ENCODE results near the gene METTL14.
"Not testable (repeated sequence)": the region's sequence is repeated elsewhere in the genome, so short reads cannot be mapped to it uniquely, and the experiment has no call there.

The METTL14 gene

DNA sequence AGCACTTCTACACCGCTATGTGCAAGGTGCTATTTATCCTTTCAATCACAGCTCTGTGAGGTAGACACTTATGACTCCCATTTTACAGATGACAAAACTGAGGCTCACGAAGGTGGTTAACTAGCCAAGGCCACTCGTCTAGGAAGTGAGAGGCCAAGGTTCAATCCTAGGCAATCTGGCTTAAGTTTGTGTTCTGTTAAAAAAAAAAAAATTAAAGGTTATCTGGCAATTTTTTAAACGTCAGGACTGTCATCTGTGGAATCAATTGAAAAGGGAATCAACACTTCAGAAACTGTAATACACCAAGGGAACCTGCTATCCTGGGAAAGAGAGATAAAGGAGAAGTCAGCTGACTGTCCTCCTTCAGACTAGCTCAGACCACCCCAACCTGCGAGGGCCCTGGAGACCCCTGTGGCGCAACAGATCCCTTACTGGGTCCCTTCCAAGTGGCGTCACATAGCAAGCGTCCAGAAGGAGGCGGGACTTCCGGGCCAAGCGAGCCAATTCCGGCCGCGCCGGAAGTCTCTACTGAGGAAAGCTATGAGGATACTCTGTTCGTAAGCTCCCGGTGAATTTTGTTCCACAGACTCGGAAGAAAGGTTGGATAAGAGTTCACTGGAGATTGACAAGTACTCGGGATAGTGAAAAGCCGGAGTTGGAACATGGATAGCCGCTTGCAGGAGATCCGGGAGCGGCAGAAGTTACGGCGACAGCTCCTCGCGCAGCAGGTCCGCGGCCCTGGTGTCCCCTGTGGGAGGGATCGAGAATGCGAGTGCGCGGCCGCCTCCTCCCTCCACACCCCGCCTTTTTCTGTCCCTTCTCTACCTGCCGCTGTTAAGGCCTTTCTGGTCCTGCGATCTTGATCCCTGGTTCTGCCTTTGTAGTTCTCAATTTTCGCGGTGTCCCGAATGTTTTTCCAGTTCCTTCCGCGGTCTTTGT is at the start of gene METTL14:
METTL14 (plus strand) TSS at position 520 of the 939 bp plus-strand sequence; CDS start at position 663, 143 bp downstream.
- Histone ChIP-seq H3K4me3 (ENCODE audit: low read length) (peak within 1 kb of the TSS; percentile 97), H3K27me3 (ENCODE audit: control insufficient read depth, insufficient read depth, low read length) (no peaks in the 10 kb centered on the region), H3K9ac (ENCODE audit: low read length) (peak within 1 kb of the TSS; percentile 89), H3K4me1 (ENCODE audit: control insufficient read depth, insufficient read depth, low read length) (peaks cover 8% of the 10 kb centered on the region), H3K27ac (ENCODE audit: low read depth, low read length) (peak within 1 kb of the TSS; percentile 93), H3K36me3 (ENCODE audit: control insufficient read depth, insufficient read depth, low read length) (peaks cover 8% of the 10 kb centered on the region)

DNA sequence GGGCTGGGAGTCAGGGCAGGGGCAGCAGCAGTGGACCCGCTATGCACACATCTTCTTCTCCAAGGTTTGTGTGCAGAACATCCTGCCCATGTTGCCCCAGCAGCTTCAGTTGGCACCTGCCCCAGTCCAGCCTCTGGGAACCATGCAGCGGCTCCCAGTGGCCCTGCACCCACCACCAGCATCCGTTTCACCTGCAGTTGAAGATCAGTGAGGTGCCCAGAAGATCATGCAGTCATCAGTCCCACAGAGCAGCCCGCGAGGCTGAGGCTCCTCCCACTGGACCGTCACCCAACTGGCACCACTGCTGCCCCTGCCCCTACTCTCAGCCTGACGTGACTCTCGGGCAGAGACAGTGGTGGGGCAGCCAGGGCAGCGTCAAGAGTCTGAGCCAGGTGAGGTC is 49.1 kb upstream of the METTL14 start:
- not testable (repeated sequence) for H3K4me3 ChIP-seq (ENCODE audit: low read length); H3K27ac ChIP-seq (ENCODE audit: low read depth, low read length); H3K9ac ChIP-seq (ENCODE audit: low read length); H3K27me3 ChIP-seq (ENCODE audit: control insufficient read depth, insufficient read depth, low read length); H3K4me1 ChIP-seq (ENCODE audit: control insufficient read depth, insufficient read depth, low read length); H3K36me3 ChIP-seq (ENCODE audit: control insufficient read depth, insufficient read depth, low read length)

DNA sequence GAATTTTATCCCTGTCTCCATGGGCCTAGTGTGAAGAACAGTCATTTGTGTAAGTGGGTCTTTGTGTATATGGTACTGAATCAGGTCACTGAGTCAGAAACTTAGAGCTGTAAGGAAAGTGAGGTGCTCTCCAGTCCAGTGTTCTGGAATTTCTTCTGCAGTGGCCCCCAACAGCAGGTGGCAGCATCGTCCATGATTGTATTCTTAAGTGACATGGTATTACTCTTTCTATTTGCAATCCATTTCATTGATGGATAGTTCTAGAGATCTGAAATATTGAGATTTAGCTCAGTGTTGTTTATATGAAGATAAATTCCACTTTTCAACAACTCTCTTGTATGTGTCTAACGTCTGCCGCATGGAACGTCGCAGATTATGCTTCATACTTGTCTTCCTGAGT is 20.5 kb upstream of the METTL14 start:
- H3K36me3 ChIP-seq (ENCODE audit: control insufficient read depth, insufficient read depth, low read length); H3K4me3 ChIP-seq (ENCODE audit: low read length); H3K27me3 ChIP-seq (ENCODE audit: control insufficient read depth, insufficient read depth, low read length); H3K9ac ChIP-seq (ENCODE audit: low read length); H3K27ac ChIP-seq (ENCODE audit: low read depth, low read length); H3K4me1 ChIP-seq (ENCODE audit: control insufficient read depth, insufficient read depth, low read length): not testable (repeated sequence)

DNA sequence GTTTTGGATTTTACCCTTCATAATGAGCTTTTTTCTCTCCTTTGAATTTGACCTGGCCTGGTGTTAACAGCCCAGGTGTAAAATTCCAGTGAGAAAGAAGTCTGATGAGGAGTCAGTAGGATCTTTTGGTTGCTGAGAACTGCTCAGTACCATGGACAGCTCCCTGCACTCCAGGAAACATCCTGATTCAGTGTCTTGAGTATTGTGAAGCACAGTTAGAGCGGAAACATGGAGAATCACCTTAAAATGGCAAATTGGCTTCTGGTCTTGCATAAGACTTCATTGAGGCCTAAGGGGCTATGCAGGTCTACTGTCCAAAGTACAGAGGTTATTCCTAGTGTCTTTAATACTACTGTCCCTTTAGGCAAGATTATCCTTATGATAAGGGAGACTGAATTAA is 16.0 kb upstream of the METTL14 start:
- not testable (repeated sequence) for H3K27ac ChIP-seq (ENCODE audit: low read depth, low read length); H3K4me1 ChIP-seq (ENCODE audit: control insufficient read depth, insufficient read depth, low read length); H3K36me3 ChIP-seq (ENCODE audit: control insufficient read depth, insufficient read depth, low read length); H3K9ac ChIP-seq (ENCODE audit: low read length); H3K4me3 ChIP-seq (ENCODE audit: low read length); H3K27me3 ChIP-seq (ENCODE audit: control insufficient read depth, insufficient read depth, low read length)

DNA sequence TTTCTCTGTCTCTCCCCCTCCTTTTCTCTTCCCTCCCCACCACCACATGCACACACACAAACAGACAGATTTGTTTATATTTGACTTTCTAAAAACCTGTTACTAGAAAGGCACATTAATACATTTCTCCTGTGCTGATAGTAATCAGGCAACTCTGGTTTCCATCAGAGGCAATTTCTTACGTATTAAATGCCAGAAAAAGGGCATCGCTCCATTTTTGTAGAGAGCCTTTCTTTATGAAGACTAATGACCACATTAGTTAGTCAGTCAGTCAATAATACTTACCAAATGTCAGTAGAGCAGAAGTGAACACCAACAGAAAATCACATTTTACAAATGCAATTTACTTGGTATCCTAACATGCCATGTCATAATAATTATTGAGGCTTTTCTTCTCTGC is 14.2 kb upstream of the METTL14 start:
- H3K9ac ChIP-seq (ENCODE audit: low read length); H3K4me1 ChIP-seq (ENCODE audit: control insufficient read depth, insufficient read depth, low read length); H3K27ac ChIP-seq (ENCODE audit: low read depth, low read length); H3K27me3 ChIP-seq (ENCODE audit: control insufficient read depth, insufficient read depth, low read length); H3K36me3 ChIP-seq (ENCODE audit: control insufficient read depth, insufficient read depth, low read length); H3K4me3 ChIP-seq (ENCODE audit: low read length): not testable (repeated sequence)

DNA sequence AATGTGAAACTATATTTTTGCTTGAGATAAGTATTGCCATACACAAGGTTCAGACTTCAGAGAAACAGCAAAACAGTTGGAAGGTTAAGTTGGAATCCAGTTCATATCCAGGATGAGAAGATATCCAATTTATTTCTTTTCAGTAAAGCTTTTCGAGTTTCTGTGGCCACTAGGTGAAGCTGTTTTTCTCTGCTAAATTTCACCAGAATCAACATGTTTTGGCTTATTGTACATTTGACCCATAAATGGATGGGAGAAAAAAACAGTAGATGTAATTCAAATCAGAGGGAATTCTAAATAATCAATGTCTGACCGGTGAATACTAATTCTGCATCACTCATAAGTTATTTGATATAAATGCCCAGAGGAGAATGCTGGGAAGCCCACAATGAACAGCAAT is 9.1 kb upstream of the METTL14 start:
- no peak overlapping the region for H3K27ac ChIP-seq (ENCODE audit: low read depth, low read length)
- no peaks in the 10 kb centered on the region for H3K36me3 ChIP-seq (ENCODE audit: control insufficient read depth, insufficient read depth, low read length)
- H3K27me3 ChIP-seq (ENCODE audit: control insufficient read depth, insufficient read depth, low read length): no peaks in the 10 kb centered on the region
- no peak overlapping the region for H3K9ac ChIP-seq (ENCODE audit: low read length)
- no peaks in the 10 kb centered on the region for H3K4me1 ChIP-seq (ENCODE audit: control insufficient read depth, insufficient read depth, low read length)
- H3K4me3 ChIP-seq (ENCODE audit: low read length): no peak overlapping the region

DNA sequence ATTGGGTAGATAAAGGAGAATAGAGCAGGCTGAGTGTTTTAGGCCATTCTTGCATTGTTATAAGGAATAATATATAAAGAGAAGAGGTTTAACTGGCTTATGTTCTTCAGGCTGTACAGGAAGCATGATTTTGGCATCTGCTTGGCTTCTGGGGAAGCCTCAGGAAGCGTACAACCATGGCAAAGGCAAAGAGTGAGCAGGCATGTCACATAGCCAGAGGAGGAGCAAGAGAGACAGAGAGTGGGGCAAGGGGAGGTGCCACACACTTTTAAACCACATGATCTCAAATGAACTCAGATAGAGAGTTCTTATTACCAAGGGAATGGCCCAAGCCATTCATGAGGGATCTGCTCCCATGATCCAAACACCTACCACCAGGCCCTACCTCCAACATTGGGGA is 4.4 kb upstream of the METTL14 start:
- H3K4me1 ChIP-seq (ENCODE audit: control insufficient read depth, insufficient read depth, low read length): no peaks in the 10 kb centered on the region
- no peak overlapping the region for H3K9ac ChIP-seq (ENCODE audit: low read length)
- peaks cover 2% of the 10 kb centered on the region for H3K36me3 ChIP-seq (ENCODE audit: control insufficient read depth, insufficient read depth, low read length)
- no peak overlapping the region for H3K4me3 ChIP-seq (ENCODE audit: low read length)
- H3K27ac ChIP-seq (ENCODE audit: low read depth, low read length): no peak overlapping the region
- no peaks in the 10 kb centered on the region for H3K27me3 ChIP-seq (ENCODE audit: control insufficient read depth, insufficient read depth, low read length)

DNA sequence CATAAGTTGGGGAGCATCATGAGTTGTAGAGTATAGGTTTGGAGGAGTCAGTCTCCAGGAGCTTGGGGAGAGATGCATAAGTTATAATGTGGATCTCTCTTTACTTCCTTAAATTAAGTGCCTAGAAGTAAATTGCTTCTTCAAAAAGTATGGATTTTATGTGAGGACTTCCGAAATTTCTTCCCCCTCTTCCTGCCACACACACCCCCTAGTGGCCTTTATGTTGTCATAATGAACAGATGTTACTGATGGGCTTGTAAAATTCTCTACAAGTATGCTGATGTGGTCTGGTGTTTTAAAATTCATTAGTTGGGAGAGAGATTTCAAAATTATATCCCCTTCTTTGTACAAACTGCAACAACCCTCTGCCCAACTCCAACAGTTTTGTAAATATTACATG is 2.3 kb upstream of the METTL14 start:
- Histone ChIP-seq H3K27ac (ENCODE audit: low read depth, low read length) (no peak overlapping the region), H3K27me3 (ENCODE audit: control insufficient read depth, insufficient read depth, low read length) (no peaks in the 10 kb centered on the region), H3K36me3 (ENCODE audit: control insufficient read depth, insufficient read depth, low read length) (peaks cover 5% of the 10 kb centered on the region), H3K4me1 (ENCODE audit: control insufficient read depth, insufficient read depth, low read length) (peaks cover 8% of the 10 kb centered on the region), H3K4me3 (ENCODE audit: low read length) (no peak overlapping the region), H3K9ac (ENCODE audit: low read length) (no peak overlapping the region)

DNA sequence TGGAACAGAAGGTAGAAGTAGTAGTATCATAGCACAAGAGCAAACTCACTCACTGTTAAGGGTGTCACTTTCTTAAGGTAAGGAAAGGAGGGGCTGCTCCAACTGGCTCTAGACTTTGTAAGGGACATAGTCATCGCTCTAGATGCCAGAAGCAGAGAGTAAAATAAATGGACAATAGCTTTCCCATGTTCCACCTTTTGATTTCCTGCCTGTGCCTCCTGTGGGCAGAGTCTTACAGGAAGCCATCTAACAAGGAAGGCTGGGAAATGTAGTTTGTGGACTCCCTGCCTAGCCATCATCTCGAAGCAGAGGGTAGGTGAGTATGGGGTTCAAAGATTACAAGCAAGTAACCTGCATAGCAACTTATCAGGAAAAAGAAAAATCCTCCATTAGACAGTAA is 1.7 kb upstream of the METTL14 start:
- Histone ChIP-seq H3K36me3 (ENCODE audit: control insufficient read depth, insufficient read depth, low read length) (peaks cover 5% of the 10 kb centered on the region), H3K9ac (ENCODE audit: low read length) (no peak overlapping the region), H3K27me3 (ENCODE audit: control insufficient read depth, insufficient read depth, low read length) (no peaks in the 10 kb centered on the region), H3K27ac (ENCODE audit: low read depth, low read length) (no peak overlapping the region), H3K4me3 (ENCODE audit: low read length) (no peak overlapping the region), H3K4me1 (ENCODE audit: control insufficient read depth, insufficient read depth, low read length) (peaks cover 8% of the 10 kb centered on the region)

DNA sequence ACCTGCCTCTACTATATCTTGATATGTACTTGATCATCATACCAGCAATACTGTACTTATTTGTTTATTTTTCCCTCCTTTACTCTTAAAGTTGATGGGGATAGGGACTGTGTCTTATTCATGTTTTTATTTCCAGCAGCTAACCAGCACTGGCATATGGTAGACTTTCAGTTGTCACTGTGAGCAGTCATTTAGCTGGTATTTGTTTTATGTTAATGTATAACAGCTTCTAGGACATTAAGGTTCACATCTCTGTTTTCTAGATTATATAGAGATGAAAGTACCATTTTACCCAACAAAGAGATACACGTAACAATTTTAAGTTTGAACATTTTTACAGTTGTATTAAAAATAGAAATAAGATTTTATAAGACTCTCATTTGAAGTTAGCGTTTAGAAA is 17.9 kb downstream of the METTL14 start:
- Histone ChIP-seq H3K27ac (ENCODE audit: low read depth, low read length) (no peak overlapping the region), H3K27me3 (ENCODE audit: control insufficient read depth, insufficient read depth, low read length) (no peaks in the 10 kb centered on the region), H3K4me3 (ENCODE audit: low read length) (no peak overlapping the region), H3K9ac (ENCODE audit: low read length) (no peak overlapping the region), H3K4me1 (ENCODE audit: control insufficient read depth, insufficient read depth, low read length) (no peaks in the 10 kb centered on the region), H3K36me3 (ENCODE audit: control insufficient read depth, insufficient read depth, low read length) (peaks cover 24% of the 10 kb centered on the region)

DNA sequence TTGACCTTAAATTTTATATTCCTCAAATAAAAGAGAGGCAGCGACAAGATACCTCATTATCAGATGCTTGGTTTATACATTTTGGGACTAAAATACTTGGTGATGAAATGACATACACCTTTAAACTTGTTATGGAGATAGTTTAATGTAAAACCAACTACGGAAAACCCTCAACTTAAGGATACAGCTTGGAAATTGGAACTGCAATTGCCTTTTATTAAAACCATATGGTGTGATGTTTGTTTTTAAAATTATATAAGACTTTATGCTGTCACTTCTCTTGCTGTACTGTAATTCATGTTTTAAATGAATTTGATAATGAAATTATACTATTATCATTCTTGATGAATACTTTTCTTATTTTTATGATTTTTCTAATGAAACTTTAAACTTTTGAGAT is 25.9 kb downstream of the METTL14 start:
- Histone ChIP-seq H3K36me3 (ENCODE audit: control insufficient read depth, insufficient read depth, low read length) (peaks cover 7% of the 10 kb centered on the region), H3K27ac (ENCODE audit: low read depth, low read length) (no peak overlapping the region), H3K27me3 (ENCODE audit: control insufficient read depth, insufficient read depth, low read length) (no peaks in the 10 kb centered on the region), H3K4me3 (ENCODE audit: low read length) (no peak overlapping the region), H3K9ac (ENCODE audit: low read length) (no peak overlapping the region), H3K4me1 (ENCODE audit: control insufficient read depth, insufficient read depth, low read length) (no peaks in the 10 kb centered on the region)

DNA sequence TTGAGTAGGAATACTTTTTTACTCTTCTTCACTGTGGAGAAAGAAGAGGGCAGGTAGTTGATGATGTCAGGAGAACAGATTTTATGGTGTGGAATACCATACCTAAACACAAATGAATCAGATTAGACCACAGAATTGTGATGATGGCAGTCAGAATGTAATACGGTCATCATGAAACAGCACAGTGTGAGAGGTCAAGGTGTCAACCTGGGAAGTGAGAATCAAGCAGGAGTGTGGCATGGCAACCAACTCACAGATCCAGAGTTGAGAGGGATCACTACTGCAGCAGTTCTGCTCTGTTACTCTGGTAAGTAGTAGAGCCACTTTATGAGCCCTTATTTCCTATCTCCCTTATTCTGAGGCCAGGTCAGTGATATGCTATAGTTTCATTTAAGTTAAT is 27.7 kb downstream of the METTL14 start:
- Histone ChIP-seq H3K9ac (ENCODE audit: low read length) (no peak overlapping the region), H3K36me3 (ENCODE audit: control insufficient read depth, insufficient read depth, low read length) (no peaks in the 10 kb centered on the region), H3K4me1 (ENCODE audit: control insufficient read depth, insufficient read depth, low read length) (no peaks in the 10 kb centered on the region), H3K4me3 (ENCODE audit: low read length) (no peak overlapping the region), H3K27ac (ENCODE audit: low read depth, low read length) (no peak overlapping the region), H3K27me3 (ENCODE audit: control insufficient read depth, insufficient read depth, low read length) (no peaks in the 10 kb centered on the region)

DNA sequence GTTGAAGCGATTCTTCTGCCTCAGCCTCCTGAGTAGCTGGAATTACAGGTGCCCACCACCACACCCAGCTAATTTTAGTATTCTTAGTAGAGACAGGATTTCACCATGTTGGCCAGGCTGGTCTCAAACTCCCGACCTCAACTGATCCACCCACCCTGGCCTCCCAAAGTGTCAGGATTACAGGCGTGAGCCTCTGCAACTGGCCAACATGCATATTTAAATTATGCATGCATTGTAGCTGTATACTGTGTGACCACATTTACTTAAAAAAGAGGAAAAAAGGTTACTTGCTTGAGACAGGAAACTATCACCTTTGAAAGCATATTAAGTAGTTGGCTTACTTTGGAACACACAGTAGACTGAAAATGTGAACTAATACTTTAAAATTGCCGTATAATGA is 29.5 kb downstream of the METTL14 start:
- H3K27ac ChIP-seq (ENCODE audit: low read depth, low read length): no peak overlapping the region

More for the DNA sequence above, 29.5 kb downstream of the METTL14 start:
- Histone ChIP-seq H3K9ac (ENCODE audit: low read length) (no peak overlapping the region), H3K36me3 (ENCODE audit: control insufficient read depth, insufficient read depth, low read length) (no peaks in the 10 kb centered on the region), H3K4me1 (ENCODE audit: control insufficient read depth, insufficient read depth, low read length) (no peaks in the 10 kb centered on the region), H3K27me3 (ENCODE audit: control insufficient read depth, insufficient read depth, low read length) (no peaks in the 10 kb centered on the region), H3K4me3 (ENCODE audit: low read length) (no peak overlapping the region)
